GM12878 (cell line): Measurements from ENCODE around the gene NRN1L. TPM values are rescaled to one million over a fixed set of nuclear protein-coding genes. Genes with fewer than 3 reads are reported as not detected.

Experiments
- ATF3 ChIP-seq: IDR thresholded peaks from 2 replicates; pipeline ENCODE4 v1.6.1; 2011; ENCODE audit warnings: low read depth, mild to moderate bottlenecking, low read length, moderate library complexity, borderline replicate concordance; ENCODE audit errors: extremely low read depth
- BCL11A ChIP-seq: IDR thresholded peaks from 2 replicates; pipeline ENCODE4 v1.6.1; 2011; ENCODE audit warnings: low read depth, low read length
- BCLAF1 ChIP-seq: fragments of 450-650 bp; IDR thresholded peaks from 2 replicates; pipeline ENCODE4 v1.6.1; 2017; ENCODE audit warnings: antibody characterized with exemption, mild to moderate bottlenecking, moderate library complexity
- CBX3 ChIP-seq: fragments of 200-600 bp; sonication (generic); IDR thresholded peaks from 2 replicates; pipeline ENCODE4 v1.6.1; 2016; ENCODE audit warnings: low read depth, borderline replicate concordance
- CREM ChIP-seq: IDR thresholded peaks from 2 replicates; pipeline ENCODE4 v1.6.1; 2014; ENCODE audit warnings: antibody characterized with exemption, low read depth
- CUX1 ChIP-seq: IDR thresholded peaks from 2 replicates; pipeline ENCODE4 v1.6.1; 2012; ENCODE audit warnings: improper control_type of control experiment, low read depth, low read length; ENCODE audit not compliant: insufficient replicate concordance
- DPF2 ChIP-seq: fragments of 450-650 bp; IDR thresholded peaks from 2 replicates; pipeline ENCODE4 v1.6.1; 2017; ENCODE audit warnings: mild to moderate bottlenecking
- EZH2 ChIP-seq: IDR thresholded peaks from 2 replicates; pipeline ENCODE4 v1.6.1; 2012; ENCODE audit warnings: low read depth, mild to moderate bottlenecking, control low read depth, inconsistent platforms, low read length, borderline replicate concordance; ENCODE audit not compliant: control insufficient read depth
- FOS ChIP-seq: IDR thresholded peaks from 3 replicates; pipeline ENCODE4 v1.6.1; 2011; ENCODE audit warnings: borderline replicate concordance; ENCODE audit not compliant: insufficient read length; ENCODE audit errors: extremely low read depth
- MAX ChIP-seq: IDR thresholded peaks from 2 replicates; pipeline ENCODE4 v1.6.1; 2012; ENCODE audit warnings: low read depth, low read length, improper control_type of control experiment
- NFYA ChIP-seq: IDR thresholded peaks from 2 replicates; pipeline ENCODE4 v1.6.1; 2011; ENCODE audit warnings: low read depth, mild to moderate bottlenecking, low read length, improper control_type of control experiment, borderline replicate concordance
- POU2F2 ChIP-seq: IDR thresholded peaks from 3 replicates; pipeline ENCODE4 v1.6.1; 2011; ENCODE audit warnings: low read depth, mild to moderate bottlenecking, low read length, borderline replicate concordance
- PRDM15 ChIP-seq: fragments of 450-650 bp; formaldehyde crosslinking; IDR thresholded peaks from 2 replicates; pipeline ENCODE4 v1.4.0; 2020; ENCODE audit warnings: mild to moderate bottlenecking, moderate library complexity
- RELA ChIP-seq: fragments of 450-650 bp; IDR thresholded peaks from 2 replicates; pipeline ENCODE4 v1.8.0; 2014; ENCODE audit warnings: borderline replicate concordance; ENCODE audit not compliant: partially characterized antibody
- SMAD1 ChIP-seq: fragments of 450-650 bp; IDR thresholded peaks from 2 replicates; pipeline ENCODE4 v1.6.1; 2018; ENCODE audit warnings: mild to moderate bottlenecking, low read depth; ENCODE audit not compliant: partially characterized antibody
- ZNF24 ChIP-seq: fragments of 450-650 bp; IDR thresholded peaks from 2 replicates; pipeline ENCODE4 v1.6.1; 2017; ENCODE audit warnings: antibody characterized with exemption, mild to moderate bottlenecking
- polyA plus RNA-seq, 11 experiments: library from polyadenylated mRNA; depleted of rRNA in 4 of 11; unstranded in 6 of 11; stranded (reverse) in 5 of 11; fragments of >200 nt; fragmentation: Nextera tagmentation in 4 of 11; fragmentation: Illumina TruSeq in 1 of 11; extraction: Ambion mirVana in 4 of 11; extraction: Trizol in 1 of 11; gene quantifications; 1 replicate in 1 of 11; 2 replicates in 10 of 11; pipeline versions ENCODE4 v1.2.1 to v1.2.3, GENCODE V29; 2011 to 2016; ENCODE audit warnings: inconsistent platforms in 2 of 11, missing spikeins in 2 of 11, low read depth in 1 of 11
- total RNA-seq, 4 experiments: library from RNA; depleted of rRNA in 3 of 4; stranded (reverse); fragments of >200 nt in 3 of 4; fragmentation: Illumina TruSeq in 1 of 4; extraction: Trizol in 1 of 4; gene quantifications; 2 replicates each; pipeline versions ENCODE4 v1.2.1 to v1.2.3, GENCODE V29; 2013 to 2021

The NRN1L gene
- total and polyA plus RNA-seq, 10 of the 15 experiments (the other 5 are each of a cell fraction or from before 2014, with no cell fraction given), result 0.11 to 0.99 (median 0.28) TPM; not detected in 3

- TF ChIP-seq PRDM15 (CRISPR knock-in tag) (no peak), MAX (0 out of 2 replicates have a peak, but pooled peaks have one; percentile 20), BCLAF1 (no peak), NFYA (no peak), RELA (no peak), POU2F2 (no peak), FOS (no peak), EZH2 (no peak), ATF3 (no peak), CBX3 (no peak), CUX1 (no peak), SMAD1 (no peak), BCL11A (no peak), DPF2 (peak; percentile 12; the same call in 1 of the 2 replicates), ZNF24 (no peak), CREM (no peak; the same call in 1 of the 2 replicates)
Observed at GRCh38 chr16:67842509-67843342, 42.0 kb upstream of the NRN1L start (continued).
